Suprapubic skin (tissue), 4 donors: ENCODE data around the gene PKNOX1.

Experiments
- CTCF ChIP-seq, 2 donors: fragments of 200-600 bp in 1 of 2; fragments of 450-650 bp in 1 of 2; sonication (generic) in 1 of 2; IDR thresholded peaks; one replicate each; pipeline ENCODE4 v1.5.1; 2016 to 2019; ENCODE audit warnings: antibody characterized with exemption in 2 of 2, mild to moderate bottlenecking in 1 of 2, moderate library complexity in 1 of 2
- EP300 ChIP-seq: sonication (generic); formaldehyde crosslinking; IDR thresholded peaks from one replicate; pipeline ENCODE4 v1.6.1; 2017; ENCODE audit warnings: antibody characterized with exemption
- POLR2A ChIP-seq, 2 donors: fragments of 450-650 bp; IDR thresholded peaks; one replicate each; pipeline ENCODE4 v1.6.1; 2017; ENCODE audit warnings: antibody characterized with exemption in 2 of 2, mild to moderate bottlenecking in 2 of 2, moderate library complexity in 2 of 2
- POLR2AphosphoS5 ChIP-seq, 3 donors: sonication (generic); formaldehyde crosslinking; IDR thresholded peaks; one replicate each; pipeline ENCODE4 v1.6.1; 2017; ENCODE audit warnings: antibody characterized with exemption in 3 of 3

GRCh38 chr21:42965211-42965560, 9.2 kb upstream of the PKNOX1 start:
- no peak for TF ChIP-seq CTCF (IDR thresholded peaks at IDR 0.05)
- TF ChIP-seq POLR2AphosphoS5 (IDR thresholded peaks at IDR 0.05): no peak
- no peak for TF ChIP-seq POLR2A (IDR thresholded peaks at IDR 0.05)
- no peak for TF ChIP-seq EP300
